ENCODE data around the gene G6PC1.
"Not testable (repeated sequence)": the region's sequence is repeated elsewhere in the genome, so short reads cannot be mapped to it uniquely, and the experiment has no call there.

Gene G6PC1

GRCh38 chr17:42879596-42879985 lies 21.0 kb upstream of the G6PC1 start:
- Histone ChIP-seq H4K20me1 (ENCODE audit: insufficient read depth, low read length) (no peaks in the 10 kb centered on the region), H3K4me1 (ENCODE audit: insufficient read depth, low read length, severe bottlenecking) (no peaks in the 10 kb centered on the region), H3K4me3 (ENCODE audit: low read depth, low read length, poor library complexity, severe bottlenecking) (no peak overlapping the region), H2AFZ (ENCODE audit: low read length) (no peak overlapping the region), H3F3A (ENCODE audit: insufficient read depth, low read length) (no peaks in the 10 kb centered on the region), H3K36me3 (ENCODE audit: insufficient read depth, low read length) (no peaks in the 10 kb centered on the region), H3K9me2 (ENCODE audit: low read depth, low read length) (no peaks in the 10 kb centered on the region), H3K27me3 (ENCODE audit: insufficient read depth, low read length) (peaks cover 10% of the 10 kb centered on the region; the same call in 1 of the 2 replicates), H3K4me2 (ENCODE audit: low read length) (no peak overlapping the region), H3K9ac (ENCODE audit: low read length) (no peak overlapping the region), H3K27ac (ENCODE audit: low read depth, low read length, poor library complexity, severe bottlenecking) (no peak overlapping the region), H3K9me3 (ENCODE audit: low read length) (no peaks in the 10 kb centered on the region), H3K79me2 (ENCODE audit: insufficient read depth, low read length) (no peaks in the 10 kb centered on the region)
- TF ChIP-seq, protein P1, sequence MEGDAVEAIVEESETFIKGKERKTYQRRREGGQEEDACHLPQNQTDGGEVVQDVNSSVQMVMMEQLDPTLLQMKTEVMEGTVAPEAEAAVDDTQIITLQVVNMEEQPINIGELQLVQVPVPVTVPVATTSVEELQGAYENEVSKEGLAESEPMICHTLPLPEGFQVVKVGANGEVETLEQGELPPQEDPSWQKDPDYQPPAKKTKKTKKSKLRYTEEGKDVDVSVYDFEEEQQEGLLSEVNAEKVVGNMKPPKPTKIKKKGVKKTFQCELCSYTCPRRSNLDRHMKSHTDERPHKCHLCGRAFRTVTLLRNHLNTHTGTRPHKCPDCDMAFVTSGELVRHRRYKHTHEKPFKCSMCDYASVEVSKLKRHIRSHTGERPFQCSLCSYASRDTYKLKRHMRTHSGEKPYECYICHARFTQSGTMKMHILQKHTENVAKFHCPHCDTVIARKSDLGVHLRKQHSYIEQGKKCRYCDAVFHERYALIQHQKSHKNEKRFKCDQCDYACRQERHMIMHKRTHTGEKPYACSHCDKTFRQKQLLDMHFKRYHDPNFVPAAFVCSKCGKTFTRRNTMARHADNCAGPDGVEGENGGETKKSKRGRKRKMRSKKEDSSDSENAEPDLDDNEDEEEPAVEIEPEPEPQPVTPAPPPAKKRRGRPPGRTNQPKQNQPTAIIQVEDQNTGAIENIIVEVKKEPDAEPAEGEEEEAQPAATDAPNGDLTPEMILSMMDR (IDR thresholded peaks at IDR 0.05; ENCODE audit: low read length) = no peak
- no peak for TF ChIP-seq EZH2 (IDR thresholded peaks at IDR 0.05; ENCODE audit: borderline replicate concordance, low read length)

- Histone ChIP-seq H3K36me3 (ENCODE audit: insufficient read depth, low read length) (no peaks in the 10 kb centered on the region), H4K20me1 (ENCODE audit: insufficient read depth, low read length) (no peaks in the 10 kb centered on the region), H3K4me1 (ENCODE audit: insufficient read depth, low read length, severe bottlenecking) (no peaks in the 10 kb centered on the region), H3F3A (ENCODE audit: insufficient read depth, low read length) (no peaks in the 10 kb centered on the region), H3K9me2 (ENCODE audit: low read depth, low read length) (no peaks in the 10 kb centered on the region), H3K79me2 (ENCODE audit: insufficient read depth, low read length) (no peaks in the 10 kb centered on the region), H3K4me2 (ENCODE audit: low read length) (no peak overlapping the region), H3K27ac (ENCODE audit: low read depth, low read length, poor library complexity, severe bottlenecking) (no peak overlapping the region), H3K9ac (ENCODE audit: low read length) (no peak overlapping the region), H3K4me3 (ENCODE audit: low read depth, low read length, poor library complexity, severe bottlenecking) (no peak overlapping the region), H3K9me3 (ENCODE audit: low read length) (no peaks in the 10 kb centered on the region), H2AFZ (ENCODE audit: low read length) (no peak overlapping the region), H3K27me3 (ENCODE audit: insufficient read depth, low read length) (peaks cover 10% of the 10 kb centered on the region; the same call in 1 of the 2 replicates)
- no peak for TF ChIP-seq EZH2 (IDR thresholded peaks at IDR 0.05; ENCODE audit: borderline replicate concordance, low read length)
- TF ChIP-seq, protein P1 (IDR thresholded peaks at IDR 0.05; ENCODE audit: low read length) = no peak
Observed at GRCh38 chr17:42880776-42881310, 19.8 kb upstream of the G6PC1 start.

DNA sequence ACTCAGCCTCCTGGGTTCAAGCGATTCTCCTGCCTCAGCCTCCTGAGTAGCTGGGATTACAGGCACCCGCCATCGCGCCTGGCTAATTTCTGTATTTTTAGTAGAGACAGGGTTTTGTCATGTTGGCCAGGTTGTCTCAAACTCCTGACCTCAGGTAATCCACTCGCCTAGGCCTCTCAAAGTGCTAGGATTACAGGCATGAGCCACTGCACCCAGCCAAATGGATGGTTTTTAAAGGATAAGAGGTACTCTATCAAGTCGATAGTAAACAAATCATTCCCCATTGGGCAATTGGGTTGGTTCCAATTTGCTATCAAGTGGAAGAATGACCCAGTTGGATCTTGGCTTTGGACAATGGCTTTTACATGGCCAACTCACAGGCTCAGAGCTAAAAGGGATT lies 18.9 kb upstream of the G6PC1 start:
- H3K9me3 ChIP-seq (ENCODE audit: low read length); H3K4me2 ChIP-seq (ENCODE audit: low read length); H3K9me2 ChIP-seq (ENCODE audit: low read depth, low read length); H3K4me1 ChIP-seq (ENCODE audit: insufficient read depth, low read length, severe bottlenecking); H2AFZ ChIP-seq (ENCODE audit: low read length); H3K36me3 ChIP-seq (ENCODE audit: insufficient read depth, low read length); H3F3A ChIP-seq (ENCODE audit: insufficient read depth, low read length); H3K9ac ChIP-seq (ENCODE audit: low read length); H4K20me1 ChIP-seq (ENCODE audit: insufficient read depth, low read length); H3K27me3 ChIP-seq (ENCODE audit: insufficient read depth, low read length); H3K27ac ChIP-seq (ENCODE audit: low read depth, low read length, poor library complexity, severe bottlenecking); H3K79me2 ChIP-seq (ENCODE audit: insufficient read depth, low read length); H3K4me3 ChIP-seq (ENCODE audit: low read depth, low read length, poor library complexity, severe bottlenecking): not testable (repeated sequence)

- H4K20me1 ChIP-seq (ENCODE audit: insufficient read depth, low read length) = no peaks in the 10 kb centered on the region
Observed at GRCh38 chr17:42882166-42882565, 18.4 kb upstream of the G6PC1 start.

More at GRCh38 chr17:42882166-42882565, 18.4 kb upstream of the G6PC1 start:
- no peaks in the 10 kb centered on the region for H3K4me1 ChIP-seq (ENCODE audit: insufficient read depth, low read length, severe bottlenecking)
- H3K4me3 ChIP-seq (ENCODE audit: low read depth, low read length, poor library complexity, severe bottlenecking) = no peak overlapping the region
- H3K36me3 ChIP-seq (ENCODE audit: insufficient read depth, low read length) = no peaks in the 10 kb centered on the region
- H3F3A ChIP-seq (ENCODE audit: insufficient read depth, low read length) = no peaks in the 10 kb centered on the region
- H3K4me2 ChIP-seq (ENCODE audit: low read length) = no peak overlapping the region
- H3K9me3 ChIP-seq (ENCODE audit: low read length) = no peaks in the 10 kb centered on the region
- TF ChIP-seq, protein P1 (IDR thresholded peaks at IDR 0.05; ENCODE audit: low read length) = no peak
- TF ChIP-seq EZH2 (IDR thresholded peaks at IDR 0.05; ENCODE audit: borderline replicate concordance, low read length) = no peak
- no peak overlapping the region for H2AFZ ChIP-seq (ENCODE audit: low read length)
- no peaks in the 10 kb centered on the region for H3K79me2 ChIP-seq (ENCODE audit: insufficient read depth, low read length)
- H3K9ac ChIP-seq (ENCODE audit: low read length) = no peak overlapping the region
- H3K27ac ChIP-seq (ENCODE audit: low read depth, low read length, poor library complexity, severe bottlenecking) = no peak overlapping the region
- H3K27me3 ChIP-seq (ENCODE audit: insufficient read depth, low read length) = peaks cover 9% of the 10 kb centered on the region; the same call in 1 of the 2 replicates
- H3K9me2 ChIP-seq (ENCODE audit: low read depth, low read length) = no peaks in the 10 kb centered on the region
